Measurements from ENCODE around the gene MMRN2.
"Not testable (repeated sequence)": the region's sequence is repeated elsewhere in the genome, so short reads cannot be mapped to it uniquely, and the experiment has no call there.

Gene MMRN2, protein sequence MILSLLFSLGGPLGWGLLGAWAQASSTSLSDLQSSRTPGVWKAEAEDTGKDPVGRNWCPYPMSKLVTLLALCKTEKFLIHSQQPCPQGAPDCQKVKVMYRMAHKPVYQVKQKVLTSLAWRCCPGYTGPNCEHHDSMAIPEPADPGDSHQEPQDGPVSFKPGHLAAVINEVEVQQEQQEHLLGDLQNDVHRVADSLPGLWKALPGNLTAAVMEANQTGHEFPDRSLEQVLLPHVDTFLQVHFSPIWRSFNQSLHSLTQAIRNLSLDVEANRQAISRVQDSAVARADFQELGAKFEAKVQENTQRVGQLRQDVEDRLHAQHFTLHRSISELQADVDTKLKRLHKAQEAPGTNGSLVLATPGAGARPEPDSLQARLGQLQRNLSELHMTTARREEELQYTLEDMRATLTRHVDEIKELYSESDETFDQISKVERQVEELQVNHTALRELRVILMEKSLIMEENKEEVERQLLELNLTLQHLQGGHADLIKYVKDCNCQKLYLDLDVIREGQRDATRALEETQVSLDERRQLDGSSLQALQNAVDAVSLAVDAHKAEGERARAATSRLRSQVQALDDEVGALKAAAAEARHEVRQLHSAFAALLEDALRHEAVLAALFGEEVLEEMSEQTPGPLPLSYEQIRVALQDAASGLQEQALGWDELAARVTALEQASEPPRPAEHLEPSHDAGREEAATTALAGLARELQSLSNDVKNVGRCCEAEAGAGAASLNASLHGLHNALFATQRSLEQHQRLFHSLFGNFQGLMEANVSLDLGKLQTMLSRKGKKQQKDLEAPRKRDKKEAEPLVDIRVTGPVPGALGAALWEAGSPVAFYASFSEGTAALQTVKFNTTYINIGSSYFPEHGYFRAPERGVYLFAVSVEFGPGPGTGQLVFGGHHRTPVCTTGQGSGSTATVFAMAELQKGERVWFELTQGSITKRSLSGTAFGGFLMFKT

DNA sequence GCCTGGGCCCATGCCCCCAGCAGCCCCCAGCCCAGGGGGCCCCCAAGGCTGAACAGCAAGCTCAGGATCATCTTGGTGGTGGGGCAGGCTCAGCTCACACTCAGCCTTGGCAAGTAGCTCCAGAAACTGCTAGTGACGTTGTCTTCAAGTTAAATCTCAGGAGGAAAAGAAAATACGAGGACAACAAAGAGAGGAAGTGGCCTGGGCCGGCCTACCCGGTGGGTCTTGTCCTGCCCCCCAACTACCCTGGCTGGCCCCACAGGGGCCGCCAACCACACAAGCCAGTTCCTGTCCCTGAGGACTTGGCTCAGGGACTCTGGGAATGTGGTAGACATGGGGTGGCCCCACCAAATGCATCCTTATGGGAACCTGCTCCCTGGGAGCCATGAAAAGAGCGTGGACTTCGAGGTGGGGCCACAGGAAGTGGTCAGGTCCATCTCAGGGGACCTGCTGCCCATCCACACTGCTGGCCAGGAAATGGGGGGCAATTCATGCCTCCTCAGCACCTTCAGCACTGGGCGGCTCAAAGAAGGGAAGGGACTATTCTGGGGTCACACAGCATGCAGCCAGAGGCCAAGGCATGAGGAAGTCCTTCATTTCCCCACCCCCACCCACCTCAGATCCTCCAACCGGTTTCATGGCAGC, at the start of gene MMRN2:
MMRN2 (minus strand) TSS at position 145 of the 645 bp plus-strand sequence; CDS start at position 71, 74 bp downstream.
- DNase-seq, result no peak

DNA sequence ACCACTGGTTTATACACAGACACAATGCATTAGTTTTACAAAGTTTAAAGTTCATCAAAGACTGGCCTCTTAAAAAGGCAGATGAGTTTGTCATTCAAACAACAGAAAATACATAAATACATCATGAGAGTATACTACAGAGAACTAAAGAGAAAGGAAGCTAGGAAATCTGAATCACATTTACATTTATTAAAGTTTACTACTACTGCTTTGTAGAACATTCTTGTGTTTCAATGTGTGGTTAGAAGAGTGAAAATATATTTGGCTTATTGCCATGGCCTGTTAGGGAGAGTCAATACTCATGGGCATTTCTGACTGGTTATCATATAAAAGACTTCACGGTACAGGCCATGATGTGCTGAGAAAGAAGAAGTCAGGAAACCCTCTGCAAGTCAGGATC, 49.7 kb upstream of the MMRN2 start:
- DNase-seq, result not testable (repeated sequence)

DNA sequence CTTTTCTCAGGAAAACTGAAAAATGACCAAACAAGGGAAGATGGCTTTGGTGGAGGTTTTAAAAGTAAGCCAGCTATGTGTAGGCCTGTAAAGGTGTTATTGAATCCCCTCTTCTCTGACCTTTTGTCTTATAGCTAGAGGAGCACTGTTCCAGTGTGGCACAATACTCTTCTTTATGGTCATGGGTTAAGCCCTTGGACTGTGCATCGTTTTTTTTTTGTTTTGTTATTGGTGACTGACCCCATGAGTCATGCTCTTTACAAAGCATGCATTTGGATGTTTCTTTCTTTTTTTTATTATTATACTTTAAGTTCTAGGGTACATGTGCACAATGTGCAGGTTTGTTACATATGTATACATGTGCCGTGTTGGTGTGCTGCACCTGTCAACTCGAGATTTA, 43.1 kb upstream of the MMRN2 start:
- no peak for DNase-seq

DNA sequence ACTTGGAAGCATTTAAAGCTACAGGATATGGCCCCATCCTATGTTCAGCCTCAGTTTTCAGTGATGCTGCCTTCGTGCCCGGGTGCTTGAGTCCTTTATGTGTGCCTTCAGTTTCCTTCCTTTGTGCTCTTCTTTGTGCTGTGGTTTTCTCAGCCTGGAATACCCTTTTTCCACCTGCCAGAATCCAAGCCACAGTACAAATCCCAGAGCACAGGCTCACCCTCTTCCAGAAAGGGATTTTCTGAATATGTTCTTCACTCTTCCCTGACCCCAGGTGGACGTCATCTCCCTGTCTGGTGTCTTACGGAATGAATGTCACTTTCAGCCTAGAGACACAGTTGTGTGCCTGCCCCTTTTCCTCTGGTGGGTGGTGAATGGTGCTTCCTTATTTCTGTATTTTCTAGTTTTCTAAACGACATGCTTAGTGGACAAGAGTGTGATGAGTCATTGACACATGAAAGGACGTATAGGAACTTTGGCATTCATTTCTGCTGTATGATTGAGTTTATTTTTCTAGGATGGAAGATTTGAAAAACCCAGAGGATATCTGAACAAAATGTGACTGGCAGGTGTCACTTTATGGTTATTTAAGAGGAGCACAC, 42.5 kb upstream of the MMRN2 start:
- not testable (repeated sequence) for DNase-seq

DNA sequence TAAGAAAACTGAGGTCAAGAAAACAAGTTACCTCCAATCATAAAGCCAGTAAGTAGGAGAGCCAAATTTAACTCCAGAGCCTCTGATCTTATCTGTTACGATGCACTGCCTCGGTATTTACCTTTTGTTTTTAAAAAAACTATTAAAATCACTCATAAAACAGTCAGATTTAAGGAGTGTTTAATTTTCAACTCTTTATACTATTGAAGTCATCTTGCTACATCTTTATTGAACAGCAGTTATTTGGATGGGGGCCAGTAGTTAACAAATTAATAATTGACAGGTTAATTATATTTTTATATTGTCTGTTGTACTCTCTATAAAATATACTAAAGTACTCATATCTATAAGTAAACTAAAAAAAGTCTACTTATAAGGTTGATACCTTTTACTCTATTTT, 35.5 kb upstream of the MMRN2 start:
- DNase-seq, result no peak

DNA sequence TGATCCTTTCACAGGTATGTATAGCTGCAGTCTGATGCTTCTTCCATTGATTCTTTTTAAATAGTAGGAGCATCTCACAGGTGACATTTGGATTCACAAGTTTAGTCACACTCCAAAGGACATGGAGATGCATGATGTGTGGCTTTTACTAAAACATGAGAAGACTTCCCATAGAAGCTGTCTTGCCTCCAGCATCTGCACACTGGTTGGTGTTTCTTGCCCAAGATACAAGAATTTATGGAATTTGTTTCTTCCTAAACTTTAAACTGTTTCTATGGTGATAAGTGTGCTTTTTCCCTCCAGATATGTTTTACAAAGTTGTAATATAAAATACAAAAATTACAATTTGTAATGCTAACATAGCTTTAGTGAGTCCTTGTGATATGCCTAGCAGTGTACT, 35.0 kb upstream of the MMRN2 start:
- no peak for DNase-seq

DNA sequence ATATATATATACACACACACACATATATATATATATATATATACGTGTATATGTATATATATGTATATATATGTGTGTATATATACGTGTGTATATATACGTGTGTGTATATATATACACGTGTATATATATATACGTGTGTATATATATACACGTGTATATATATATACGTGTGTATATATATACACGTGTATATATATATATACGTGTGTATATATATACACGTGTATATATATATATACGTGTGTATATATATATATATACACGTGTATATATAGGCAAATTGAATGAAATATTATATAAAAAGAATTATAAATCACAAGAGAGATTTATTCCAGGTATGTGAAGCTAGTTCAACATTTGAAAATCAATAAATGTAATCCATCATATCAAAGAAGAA, 33.9 kb upstream of the MMRN2 start:
- DNase-seq, result not testable (repeated sequence)

DNA sequence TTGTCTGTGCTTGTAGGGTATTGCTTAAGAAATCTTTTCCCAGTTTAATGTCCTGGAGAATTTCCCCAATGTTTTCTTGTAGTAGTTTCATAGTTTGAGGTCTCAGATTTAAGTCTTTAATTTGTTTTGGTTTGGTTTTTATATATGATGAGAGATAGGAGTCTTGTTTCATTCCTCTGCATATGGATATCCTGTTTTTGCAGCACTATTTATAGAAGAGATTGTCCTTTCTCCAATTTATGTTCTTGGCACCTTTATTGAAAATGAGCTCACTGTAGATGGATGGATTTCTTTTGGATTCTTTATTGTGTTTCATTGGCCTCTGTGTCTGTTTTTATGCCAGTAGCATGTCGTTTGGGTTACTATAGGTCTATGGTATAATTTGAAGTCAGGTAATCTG, 31.1 kb upstream of the MMRN2 start:
- DNase-seq, result no peak

DNA sequence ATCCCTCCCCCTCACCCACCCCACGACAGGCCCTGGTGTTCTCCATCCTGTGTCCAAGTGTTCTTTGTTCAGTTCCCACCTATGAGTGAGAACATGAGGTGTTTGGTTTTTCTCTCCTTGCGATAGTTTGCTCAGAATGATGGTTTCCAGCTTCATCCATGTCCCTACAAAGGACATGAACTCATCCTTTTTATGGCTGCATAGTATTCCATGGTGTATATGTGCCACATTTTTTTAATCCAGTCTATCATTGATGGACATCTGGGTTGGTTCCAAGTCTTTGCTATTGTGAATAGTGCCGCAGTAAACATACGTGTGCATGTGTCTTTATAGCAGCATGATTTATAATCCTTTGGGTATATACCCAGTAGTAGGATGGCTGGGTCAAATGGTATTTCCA, 27.1 kb upstream of the MMRN2 start:
- not testable (repeated sequence) for DNase-seq

DNA sequence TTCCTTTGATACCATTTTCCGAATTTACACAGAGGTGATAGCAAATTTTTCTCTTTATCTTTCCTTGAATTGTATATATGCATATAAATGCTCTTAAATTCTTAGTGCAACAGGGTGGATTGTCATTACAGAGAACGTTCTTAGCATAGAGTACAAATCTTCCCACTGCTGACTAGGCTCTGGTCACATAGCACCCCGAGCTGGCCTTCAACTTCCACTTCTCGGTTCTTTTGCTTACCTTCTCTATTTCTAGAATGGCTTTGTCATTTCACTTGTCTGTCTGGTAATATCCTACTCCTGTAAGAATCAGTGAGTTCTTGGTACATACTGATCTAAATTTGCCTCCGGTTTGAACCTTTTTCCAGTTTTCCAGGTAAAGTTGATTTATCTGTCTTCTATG, 24.3 kb upstream of the MMRN2 start:
- DNase-seq, result no peak

DNA sequence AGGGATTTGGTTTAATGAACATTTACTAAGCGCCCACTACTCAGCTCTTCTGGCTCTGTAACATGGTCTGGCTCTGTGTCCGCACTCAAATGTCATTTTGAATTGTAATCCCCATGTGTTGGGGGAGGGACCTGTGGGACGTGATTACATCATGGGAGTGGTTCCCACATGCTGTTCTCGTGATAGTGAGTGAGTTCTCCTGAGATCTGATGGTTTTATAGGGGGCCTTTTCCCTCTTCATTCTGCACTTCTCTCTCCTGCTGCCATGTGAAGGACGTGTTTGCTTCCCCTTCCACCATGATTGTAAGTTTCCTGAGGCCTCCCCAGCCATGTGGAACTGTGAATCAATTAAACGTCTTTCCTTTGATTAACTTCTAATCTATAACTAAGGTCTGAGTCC, 23.6 kb upstream of the MMRN2 start:
- DNase-seq, result not testable (repeated sequence)

DNA sequence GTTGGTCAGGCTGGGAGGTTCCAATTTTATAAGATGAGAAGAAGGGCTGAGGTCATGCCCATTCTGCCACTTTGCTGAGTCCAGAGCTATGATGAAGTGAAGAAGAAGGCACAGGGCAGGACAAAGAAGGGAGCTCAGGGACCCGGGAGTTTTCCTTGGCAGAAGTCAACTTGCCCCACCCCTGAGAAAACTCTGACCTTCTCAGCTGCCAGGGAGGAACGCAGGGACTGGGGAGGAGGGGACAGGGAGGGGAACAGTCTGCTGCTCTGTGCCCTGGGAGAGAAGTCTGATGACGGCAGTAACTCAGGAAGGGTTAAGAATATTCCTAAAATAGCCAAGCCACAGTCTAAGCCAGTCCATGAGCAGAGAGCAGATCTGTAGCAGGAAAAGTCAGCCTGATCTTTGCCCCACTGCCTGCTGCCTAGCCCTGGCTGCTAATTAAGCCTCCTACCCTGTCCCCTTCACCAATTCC, 22.6 kb upstream of the MMRN2 start:
- no peak for DNase-seq

DNA sequence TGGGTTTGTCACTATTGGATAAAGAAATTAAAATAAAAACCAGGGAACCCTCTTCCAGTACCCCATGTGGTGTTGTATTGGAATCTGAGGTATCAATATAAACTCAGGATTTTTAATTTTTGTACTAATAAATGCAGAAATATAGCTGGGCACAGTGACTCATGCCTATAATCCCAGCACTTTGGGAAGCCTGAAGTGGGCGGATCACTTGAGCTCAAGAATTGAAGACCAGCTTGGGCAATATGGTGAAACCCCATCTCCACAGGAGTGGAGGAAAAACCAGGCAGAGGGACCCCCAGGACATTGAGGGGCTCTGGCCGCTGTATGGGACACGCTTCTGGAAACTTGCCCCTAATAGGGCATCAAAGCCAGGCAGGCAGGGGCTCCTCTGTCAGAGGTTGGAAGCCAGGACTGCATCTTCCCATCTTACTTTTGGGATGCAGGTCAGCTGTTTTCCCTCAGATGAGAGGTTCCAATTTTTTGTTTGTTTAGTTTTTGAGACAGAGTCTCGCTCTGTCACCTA, 21.9 kb upstream of the MMRN2 start:
- no peak for DNase-seq

DNA sequence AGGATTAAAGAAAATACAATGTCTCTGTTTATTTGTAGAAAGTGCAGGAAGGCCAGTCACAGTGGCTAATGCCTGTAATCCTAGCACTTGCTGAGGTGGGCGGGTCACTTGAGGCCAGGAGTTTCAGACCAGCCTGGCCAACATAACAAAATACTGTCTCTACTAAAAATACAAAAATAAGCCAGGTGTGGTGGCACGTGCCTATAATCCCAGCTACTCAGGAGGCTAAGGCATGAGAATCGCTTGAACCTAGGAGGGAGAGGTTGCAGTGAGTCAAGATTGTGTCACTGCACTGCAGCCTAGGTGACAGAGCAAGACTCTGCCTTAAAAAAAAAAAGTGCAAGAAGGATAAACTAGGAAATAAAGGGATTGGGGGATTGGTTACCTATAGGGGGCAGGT, 21.0 kb upstream of the MMRN2 start:
- DNase-seq, result not testable (repeated sequence)

DNA sequence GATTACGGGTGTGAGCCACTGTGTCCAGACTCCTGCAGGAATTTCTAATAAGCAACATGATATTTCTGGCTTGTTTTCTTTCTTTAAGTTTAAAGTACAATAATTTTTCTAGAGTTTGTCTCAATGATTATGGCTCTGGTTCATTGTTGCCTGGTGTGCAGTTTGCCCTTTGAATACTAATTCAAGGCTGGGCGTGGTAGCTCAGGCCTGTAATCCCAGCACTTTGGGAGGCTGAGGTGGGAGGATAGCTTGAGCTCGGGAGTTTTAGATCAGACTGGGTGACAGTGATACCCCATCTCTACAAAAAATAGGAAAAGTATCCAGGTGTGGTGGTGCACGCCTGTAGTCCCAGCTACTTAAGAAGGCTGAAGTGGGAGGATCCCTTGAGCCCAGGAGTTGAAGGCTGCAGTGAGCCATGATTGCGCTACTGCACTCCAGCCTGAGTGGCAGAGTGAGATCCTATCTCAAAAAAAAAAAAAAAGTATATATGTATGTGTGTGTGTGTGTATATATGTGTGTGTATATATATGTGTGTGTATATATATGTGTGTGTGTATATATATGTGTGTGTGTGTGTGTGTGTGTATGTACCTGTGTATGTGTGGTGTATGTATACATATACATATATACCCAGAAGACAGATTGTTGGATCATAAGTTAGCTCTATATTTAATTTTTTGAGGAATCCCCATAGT, 19.1 kb upstream of the MMRN2 start:
- no peak for DNase-seq

DNA sequence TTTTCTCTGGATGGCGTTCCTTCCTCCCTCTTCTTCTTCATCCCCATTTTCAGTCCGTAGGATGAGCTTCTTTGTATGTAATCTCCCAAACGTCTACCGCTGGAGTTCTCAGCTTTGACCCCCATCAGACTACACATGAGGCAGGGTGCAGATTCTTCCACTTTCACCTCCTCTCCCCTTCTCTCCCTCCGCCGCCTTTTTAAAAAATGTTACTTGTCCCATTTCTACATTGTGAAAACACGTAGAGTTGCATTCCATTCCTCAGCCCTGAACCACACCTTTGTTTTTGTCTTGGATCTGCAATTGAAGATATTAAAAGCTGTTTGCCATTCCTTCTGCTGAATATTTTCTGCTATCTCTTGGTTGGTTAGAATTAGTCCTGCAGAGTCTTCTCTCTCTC, 17.1 kb upstream of the MMRN2 start:
- no peak for DNase-seq

DNA sequence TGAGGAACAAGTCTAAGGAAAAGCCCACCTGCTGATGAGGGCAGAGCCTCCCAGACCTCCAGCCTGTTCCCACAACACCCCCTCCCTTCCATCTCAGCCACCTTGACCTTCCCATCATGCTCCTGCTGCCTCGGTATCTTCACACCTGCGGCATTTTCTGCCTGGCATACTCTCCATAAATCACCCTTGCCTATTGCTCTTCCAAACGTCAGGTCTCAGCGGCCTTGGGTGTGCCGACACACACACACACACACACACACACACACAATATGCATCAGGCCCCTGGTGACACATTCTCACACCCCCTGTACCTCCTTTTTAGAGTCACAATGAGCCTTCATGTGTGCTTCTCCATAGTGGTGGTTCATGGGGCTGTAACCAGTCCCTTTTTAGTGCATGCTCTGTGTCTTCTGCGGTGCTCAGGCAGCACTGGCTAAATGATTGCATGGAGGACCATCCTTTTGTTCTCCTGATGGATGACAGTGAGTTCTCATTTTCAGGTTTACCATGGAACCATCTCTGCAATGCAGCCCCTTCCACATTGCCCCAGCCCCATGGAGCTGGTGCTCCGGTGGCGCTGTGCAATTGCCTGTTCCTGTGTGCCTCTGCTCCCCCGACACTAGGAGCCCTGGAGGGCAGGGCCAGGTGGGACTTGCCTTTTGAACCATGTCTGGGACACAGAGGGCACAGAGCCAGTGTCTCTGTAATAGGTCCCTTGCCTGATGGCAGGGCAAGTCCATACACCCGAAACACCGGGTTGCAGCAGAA, 15.4 kb upstream of the MMRN2 start:
- no peak for DNase-seq

DNA sequence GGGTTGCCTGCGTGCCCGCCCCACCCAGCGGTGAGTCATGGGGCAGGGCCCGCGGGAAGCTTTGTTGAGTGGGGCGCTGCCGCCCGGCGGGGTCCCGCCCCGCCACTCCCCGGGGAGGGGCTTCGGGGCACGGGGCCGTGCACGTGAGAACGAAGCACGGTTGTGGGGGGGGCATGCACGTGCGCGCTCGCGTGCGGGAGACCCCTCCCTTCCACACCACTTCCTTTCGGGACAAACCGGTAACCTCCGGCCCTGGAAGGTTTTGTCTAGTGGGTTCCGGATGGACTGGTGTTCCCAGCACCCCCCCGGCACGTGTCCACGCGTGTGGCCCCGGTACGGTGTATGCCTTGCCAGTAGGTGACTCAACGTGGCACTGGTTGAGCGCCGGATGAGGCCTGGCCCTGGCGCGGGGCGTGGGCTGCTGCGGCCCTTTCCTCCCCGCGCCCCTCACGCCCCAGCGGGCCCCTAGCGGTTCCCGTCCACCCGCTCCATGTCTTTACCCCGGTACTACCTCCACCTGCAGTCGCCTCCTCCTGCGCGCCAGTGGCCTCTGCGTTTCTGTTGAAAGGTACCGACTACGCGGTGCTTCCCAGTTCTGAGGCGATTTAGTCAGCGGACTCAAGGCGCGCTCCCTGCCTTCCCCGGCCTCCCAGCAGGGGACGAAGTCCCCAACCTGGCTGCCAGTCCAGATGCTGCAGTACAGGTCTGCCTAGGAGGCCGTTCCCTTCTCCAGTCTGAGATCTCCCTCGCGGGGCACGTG, 14.0 kb upstream of the MMRN2 start:
- peak in 1 of 2 experiments; percentile 32 for DNase-seq

DNA sequence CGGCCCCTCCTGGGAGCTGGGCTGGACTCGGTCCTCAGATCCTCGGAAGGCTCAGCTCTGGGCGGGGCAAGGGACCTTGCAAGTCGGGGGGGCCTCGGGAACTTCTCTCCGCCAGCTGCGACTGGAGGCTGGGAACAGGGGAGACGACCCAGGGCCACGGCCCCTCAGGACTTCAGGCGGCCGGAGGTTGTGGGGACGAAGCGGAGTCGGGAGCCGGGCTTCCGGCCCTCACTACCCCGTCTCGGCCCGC, 13.5 kb upstream of the MMRN2 start:
- peak in 1 of 2 experiments; percentile 8 for DNase-seq

DNA sequence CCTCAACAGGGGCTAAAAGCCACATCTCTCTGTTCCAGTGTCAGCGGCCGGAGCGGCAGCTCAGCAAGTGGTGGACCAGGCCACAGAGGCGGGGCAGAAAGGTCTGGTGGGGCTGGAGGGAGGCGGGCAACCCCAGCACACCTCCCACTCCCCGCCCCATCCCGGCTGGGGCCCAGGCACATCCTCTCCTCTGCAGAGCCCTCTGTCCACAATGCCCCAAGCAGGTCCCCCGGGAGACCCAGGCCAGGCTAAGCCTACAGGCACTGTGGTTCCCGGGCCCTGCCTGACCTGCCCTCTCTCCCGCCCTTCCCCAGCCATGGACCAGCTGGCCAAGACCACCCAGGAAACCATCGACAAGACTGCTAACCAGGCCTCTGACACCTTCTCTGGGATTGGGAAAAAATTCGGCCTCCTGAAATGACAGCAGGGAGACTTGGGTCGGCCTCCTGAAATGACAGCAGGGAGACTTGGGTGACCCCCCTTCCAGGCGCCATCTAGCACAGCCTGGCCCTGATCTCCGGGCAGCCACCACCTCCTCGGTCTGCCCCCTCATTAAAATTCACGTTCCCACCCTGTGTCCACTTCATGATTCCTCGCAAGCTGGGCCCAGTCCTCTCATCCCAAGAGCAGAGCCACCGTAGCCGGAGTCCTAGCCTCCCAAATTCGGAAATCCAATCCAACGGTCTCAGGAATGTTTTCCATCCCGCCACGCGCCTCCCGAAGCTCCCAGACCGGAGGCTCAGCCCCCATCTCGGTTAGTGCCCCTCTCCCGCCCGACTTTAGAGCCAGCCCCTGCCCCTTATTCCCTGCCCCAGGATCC, 13.0 kb upstream of the MMRN2 start:
- no peak for DNase-seq

Data from AML-193 (cell line).